Smooth muscle cell (in vitro differentiated cells): ENCODE measurements around the gene FAHD2A. TPM values are rescaled to one million over a fixed set of nuclear protein-coding genes. Genes with fewer than 3 reads are reported as not detected.

Source experiments
- DNase-seq: peaks from one replicate; lab custom pipeline; 2025; ENCODE audit not compliant: unreplicated experiment; lab: John Stamatoyannopoulos, UW
- H2AFZ ChIP-seq: fragments of 200-600 bp; sonication (generic); 2 replicates; pipeline ENCODE4 v1.6.0; 2016; ENCODE audit warnings: antibody characterized with exemption, low read depth, mild to moderate bottlenecking
- H3F3A ChIP-seq: fragments of 200-600 bp; sonication (generic); 2 replicates; pipeline ENCODE4 v1.6.0; 2017; ENCODE audit warnings: antibody characterized with exemption, low read depth
- H3K27ac ChIP-seq: fragments of 200-600 bp; sonication (generic); 2 replicates; pipeline ENCODE4 v1.5.1; 2016; ENCODE audit warnings: low read depth, mild to moderate bottlenecking
- H3K27me3 ChIP-seq: fragments of 200-600 bp; sonication (generic); 2 replicates; pipeline ENCODE4 v1.6.1; 2016; ENCODE audit warnings: low read depth, mild to moderate bottlenecking
- H3K36me3 ChIP-seq: fragments of 200-600 bp; sonication (generic); 2 replicates; pipeline ENCODE4 v1.5.1; 2016; ENCODE audit warnings: low read depth
- H3K4me1 ChIP-seq: fragments of 200-600 bp; sonication (generic); 2 replicates; pipeline ENCODE4 v1.5.1; 2016; ENCODE audit warnings: low read depth
- H3K4me2 ChIP-seq: fragments of 200-600 bp; sonication (generic); 2 replicates; pipeline ENCODE4 v1.6.0; 2016; ENCODE audit warnings: mild to moderate bottlenecking
- H3K4me3 ChIP-seq: fragments of 200-600 bp; sonication (generic); 2 replicates; pipeline ENCODE4 v1.5.1; 2016; ENCODE audit warnings: mild to moderate bottlenecking
- H3K79me2 ChIP-seq: fragments of 200-600 bp; sonication (generic); 2 replicates; pipeline ENCODE4 v1.6.0; 2016; ENCODE audit warnings: low read depth, mild to moderate bottlenecking
- H3K9ac ChIP-seq: fragments of 200-600 bp; sonication (generic); 2 replicates; pipeline ENCODE4 v1.6.0; 2016; ENCODE audit warnings: low read depth
- H3K9me3 ChIP-seq: fragments of 200-600 bp; sonication (generic); replicated peaks from 2 replicates; pipeline ENCODE4 v1.5.1; 2016; ENCODE audit warnings: low read depth
- H4K20me1 ChIP-seq: fragments of 200-600 bp; sonication (generic); 2 replicates; pipeline ENCODE4 v1.6.0; 2016; ENCODE audit warnings: low read depth
- CTCF ChIP-seq: fragments of 200-600 bp; sonication (generic); IDR thresholded peaks from 2 replicates; pipeline ENCODE4 v1.5.1; 2017; ENCODE audit warnings: borderline replicate concordance, mild to moderate bottlenecking, antibody characterized with exemption; ENCODE audit not compliant: insufficient read depth, poor library complexity, severe bottlenecking
- WGBS: methylation state at CpG from one replicate; pipeline ENCODE4 v1.1.7; 2016; ENCODE audit warnings: low lambda C conversion rate; 5-methylcytosine and 5-hydroxymethylcytosine counted together
- polyA plus RNA-seq: library from polyadenylated mRNA; unstranded; fragments of >200 nt; fragmentation: Nextera tagmentation; extraction: Ambion mirVana; gene quantifications from 2 replicates; pipeline ENCODE4 v1.2.1, GENCODE V29; 2016
- total RNA-seq: library from RNA; depleted of rRNA; stranded (reverse); fragments of >200 nt; gene quantifications from 2 replicates; pipeline ENCODE4 v1.2.3, GENCODE V29; 2014

The FAHD2A gene
- total and polyA plus RNA-seq, 2 experiments from 2014 or later, result 32.2 to 44.6 TPM

- Histone ChIP-seq H2AFZ (no peak overlapping the region), H3K4me2 (no peak overlapping the region), H3K9ac (no peak overlapping the region), H3K36me3 (no peaks in the 10 kb centered on the region), H3K79me2 (no peaks in the 10 kb centered on the region), H3K27ac (no peak overlapping the region), H3F3A (no peaks in the 10 kb centered on the region), H3K4me1 (no peaks in the 10 kb centered on the region), H3K27me3 (no peaks in the 10 kb centered on the region), H3K4me3 (no peak overlapping the region), H3K9me3 (no peaks in the 10 kb centered on the region), H4K20me1 (no peaks in the 10 kb centered on the region)
- WGBS, result 53% methylated on average over 8 of the region's 8 CpGs
- DNase-seq, result no peak
- TF ChIP-seq CTCF, result no peak
These were observed 23.1 kb upstream of the FAHD2A start for GRCh38 chr2:95379371-95379831.

GRCh38 chr2:95380280-95380679, 22.2 kb upstream of the FAHD2A start:
- no peaks in the 10 kb centered on the region for H3K4me1 ChIP-seq
- no peaks in the 10 kb centered on the region for H3K79me2 ChIP-seq
- no peak overlapping the region for H3K4me3 ChIP-seq
- H3F3A ChIP-seq, result no peaks in the 10 kb centered on the region
- DNase-seq, result no peak
- no peak overlapping the region for H3K27ac ChIP-seq
- H3K9me3 ChIP-seq, result no peaks in the 10 kb centered on the region
- H4K20me1 ChIP-seq, result no peaks in the 10 kb centered on the region
- no peaks in the 10 kb centered on the region for H3K27me3 ChIP-seq
- TF ChIP-seq CTCF, result no peak
- no peak overlapping the region for H3K9ac ChIP-seq
- 79% methylated on average over 5 of the region's 5 CpGs for WGBS
- no peaks in the 10 kb centered on the region for H3K36me3 ChIP-seq
- H2AFZ ChIP-seq, result no peak overlapping the region
- H3K4me2 ChIP-seq, result no peak overlapping the region

GRCh38 chr2:95380731-95381130, 21.8 kb upstream of the FAHD2A start:
- Histone ChIP-seq H2AFZ (no peak overlapping the region), H4K20me1 (no peaks in the 10 kb centered on the region), H3K27me3 (no peaks in the 10 kb centered on the region), H3F3A (no peaks in the 10 kb centered on the region), H3K4me1 (no peaks in the 10 kb centered on the region), H3K9ac (no peak overlapping the region), H3K36me3 (no peaks in the 10 kb centered on the region), H3K79me2 (no peaks in the 10 kb centered on the region), H3K4me2 (no peak overlapping the region), H3K9me3 (no peaks in the 10 kb centered on the region), H3K4me3 (no peak overlapping the region), H3K27ac (no peak overlapping the region)
- WGBS, result 83% methylated on average over 5 of the region's 5 CpGs
- no peak for TF ChIP-seq CTCF
- no peak for DNase-seq

- no peaks in the 10 kb centered on the region for H3K27me3 ChIP-seq
- H3F3A ChIP-seq, result no peaks in the 10 kb centered on the region
- no peak for TF ChIP-seq CTCF
- H3K79me2 ChIP-seq, result no peaks in the 10 kb centered on the region
- no peak overlapping the region for H2AFZ ChIP-seq
- 89% methylated on average over 22 of the region's 22 CpGs for WGBS
- H3K9ac ChIP-seq, result no peak overlapping the region
- H3K27ac ChIP-seq, result no peak overlapping the region
- no peaks in the 10 kb centered on the region for H3K36me3 ChIP-seq
- H3K9me3 ChIP-seq, result no peaks in the 10 kb centered on the region
- H3K4me3 ChIP-seq, result no peak overlapping the region
- H3K4me2 ChIP-seq, result no peak overlapping the region
- no peaks in the 10 kb centered on the region for H3K4me1 ChIP-seq
- no peak for DNase-seq
- no peaks in the 10 kb centered on the region for H4K20me1 ChIP-seq
These were observed 21.0 kb upstream of the FAHD2A start for GRCh38 chr2:95381212-95382191.
